H1 (cell line): ENCODE results near the gene PTPRO. TPM values are rescaled to one million over a fixed set of nuclear protein-coding genes. Genes with fewer than 3 reads are reported as not detected.

Experiments used
- GABPA ChIP-seq: IDR thresholded peaks from 2 replicates; pipeline ENCODE4 v1.6.1; 2011; ENCODE audit warnings: mild to moderate bottlenecking, low read length, moderate library complexity, borderline replicate concordance; ENCODE audit not compliant: insufficient read depth
- HDAC2 ChIP-seq, 2 experiments: fragments of 300-600 bp in 1 of 2; sonication (generic) in 1 of 2; IDR thresholded peaks; 2 replicates each; pipeline ENCODE4 v1.6.1; 2011 to 2012; ENCODE audit warnings: low read depth in 2 of 2, low read length in 2 of 2, mild to moderate bottlenecking in 2 of 2, moderate library complexity in 2 of 2, borderline replicate concordance in 1 of 2, inconsistent platforms in 1 of 2
- RXRA ChIP-seq: IDR thresholded peaks from 2 replicates; pipeline ENCODE4 v1.6.1; 2011; ENCODE audit warnings: low read depth, mild to moderate bottlenecking, low read length, moderate library complexity; ENCODE audit not compliant: insufficient read depth
- SP1 ChIP-seq: IDR thresholded peaks from 2 replicates; pipeline ENCODE4 v1.6.1; 2011; ENCODE audit warnings: low read depth, low read length
- TAF7 ChIP-seq: optimal IDR thresholded peaks from 2 replicates; pipeline ENCODE3; 2011; ENCODE audit warnings: low read depth, mild to moderate bottlenecking, inconsistent platforms, low read length, moderate library complexity, borderline replicate concordance
- polyA plus RNA-seq, 7 experiments: library from polyadenylated mRNA; depleted of rRNA in 3 of 7; stranded (reverse) in 5 of 7; unstranded in 2 of 7; fragments of >200 nt in 5 of 7; fragments of 200-250 nt in 2 of 7; gene quantifications; 1 replicate in 5 of 7; 2 replicates in 1 of 7; 4 replicates in 1 of 7; pipeline versions ENCODE4 v1.2.1 to v1.2.3, GENCODE V29; 2011 to 2013; ENCODE audit warnings: missing spikeins in 2 of 7, mixed read lengths in 2 of 7
- total RNA-seq: library from RNA; stranded (reverse); fragmentation: NEBNext Ultra II Directional; extraction: Animal tissue kit (Norgen Biotek cat#: 25700); gene quantifications from 2 replicates; pipeline ENCODE4 v1.2.1, GENCODE V29; 2021

PTPRO gene
- total and polyA plus RNA-seq, 2 of the 8 experiments (the other 6 are each of a cell fraction or from before 2014, with no cell fraction given) = 0.73 to 1.7 TPM

GRCh38 chr12:15350643-15351042 lies 28.3 kb downstream of the PTPRO start (continued):
- TF ChIP-seq GABPA (no peak), HDAC2 (IDR thresholded peaks at IDR 0.05; ENCODE audit: borderline replicate concordance in 1 of 2, low read depth in 2 of 2, low read length in 2 of 2) (no peak), SP1 (no peak), TAF7 (no peak), RXRA (no peak)
- TF ChIP-seq, all 59 proteins: peak for 0
